ENCODE data around the gene RTKN. TPM values are rescaled to one million over a fixed set of nuclear protein-coding genes. Genes with fewer than 3 reads are reported as not detected.
A peak's percentile ranks its signal among the peaks of the same experiment; 100 is the strongest.
"Not testable (repeated sequence)": the region's sequence is repeated elsewhere in the genome, so short reads cannot be mapped to it uniquely, and the experiment has no call there.

RTKN gene
- total and polyA plus RNA-seq, 12 donors = 9.3 to 33.9 (median 16.2) TPM

DNA sequence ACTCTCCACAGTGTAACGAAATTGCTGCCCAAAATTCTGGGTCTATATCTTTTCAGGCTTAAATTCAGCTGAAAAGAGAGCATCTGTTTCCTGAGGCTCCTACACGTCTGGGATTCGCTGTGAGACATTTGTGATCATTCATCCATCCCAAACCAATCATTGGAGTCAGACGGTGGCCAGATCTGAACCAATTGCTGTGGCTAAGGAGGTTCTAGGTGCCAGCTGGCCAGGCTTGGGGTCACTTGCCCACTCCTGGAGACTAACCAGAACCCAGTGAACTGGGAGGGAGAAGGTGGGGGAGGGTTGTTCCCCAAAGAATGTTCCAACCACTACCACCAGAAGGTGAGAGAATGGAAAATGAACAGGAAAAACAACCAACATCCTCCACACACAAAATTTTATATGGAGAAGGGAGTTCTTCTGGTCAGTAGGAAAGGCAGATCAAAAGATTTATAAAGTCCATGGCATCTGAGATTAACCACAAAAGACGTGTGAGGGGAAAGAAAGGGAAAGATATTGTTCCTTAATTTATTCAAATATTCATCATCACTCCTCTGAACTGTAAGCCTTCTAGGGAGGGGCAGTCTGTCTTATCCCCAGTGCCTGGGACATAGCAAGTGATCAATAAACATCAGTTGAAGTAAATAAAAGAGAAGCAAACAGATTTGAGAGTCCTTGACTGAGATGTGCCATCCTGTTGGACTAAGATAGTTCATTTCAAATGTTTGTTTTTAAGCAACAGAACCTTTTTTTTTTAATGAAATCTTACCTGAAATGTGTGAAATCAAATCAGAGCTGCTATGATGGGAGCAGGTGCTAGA is 3.0 kb upstream of the RTKN start:
- Histone ChIP-seq H3K27me3 (peaks cover 0 to 36% (median 0%) of the 10 kb centered on the region in 7 donors), H3K27ac (peak overlapping the region in 1 of 10 donors; percentile 8), H3K4me1 (peaks cover 3 to 38% (median 26%) of the 10 kb centered on the region in 9 donors), H3K9me3 (no peaks in the 10 kb centered on the region), H3K4me3 (no peak overlapping the region), H3K36me3 (no peaks in the 10 kb centered on the region)
- intact Hi-C loops (cut with DNase I) = no loop called here
- no peak for TF ChIP-seq CTCF (IDR thresholded peaks at IDR 0.05)
- ATAC-seq = no peak
- no peak for DNase-seq
- 40 to 55% methylated on average over 5 of the region's 5 CpGs for WGBS, 2 donors

DNA sequence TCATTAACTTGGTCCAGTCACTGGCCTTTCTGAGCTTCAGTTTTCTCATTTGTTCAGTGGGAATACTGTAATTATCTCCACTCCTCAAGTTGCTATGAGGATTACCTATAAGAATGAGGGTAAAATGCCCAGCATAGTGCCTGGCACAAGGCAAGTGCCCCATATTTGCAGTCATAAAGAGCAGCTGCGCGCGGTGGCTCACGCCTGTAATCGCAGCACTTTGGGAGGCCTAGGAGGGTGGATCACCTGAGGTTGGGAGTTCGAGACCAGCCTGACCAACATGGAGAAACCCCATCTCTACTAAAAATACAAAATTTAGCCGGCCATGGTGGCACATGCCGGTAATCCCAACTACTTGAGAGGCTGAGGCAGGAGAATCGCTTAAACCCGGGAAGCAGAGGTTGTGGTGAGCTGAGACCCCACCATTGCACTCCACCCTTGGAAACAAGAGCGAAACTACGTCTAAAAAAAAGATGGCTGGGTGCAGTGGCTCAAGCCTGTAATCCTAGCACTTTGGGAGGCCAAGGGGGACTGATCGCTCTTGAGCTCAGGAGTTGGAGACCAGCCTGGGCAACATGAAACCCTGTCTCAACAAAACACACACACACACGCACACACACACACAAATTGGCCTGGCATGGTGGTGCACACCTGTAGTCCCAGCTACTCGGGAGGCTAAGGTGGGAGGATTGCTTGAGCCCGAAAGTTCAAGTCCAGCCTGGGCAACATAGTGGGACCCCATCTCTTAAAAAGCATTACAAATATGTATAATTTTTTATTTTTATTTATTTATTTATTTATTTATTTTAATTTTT is 953 bp upstream of the RTKN start:
- 88 to 92% methylated on average over 16 of the region's 16 CpGs for WGBS, 2 donors
- ATAC-seq; H3K36me3 ChIP-seq; H3K9me3 ChIP-seq; DNase-seq; intact Hi-C loops (cut with DNase I): not testable (repeated sequence)
- Histone ChIP-seq H3K27ac (peak overlapping the region in 4 of 10 donors; percentile 85 to 97 (median 90)), H3K4me1 (peaks cover 6 to 50% (median 44%) of the 10 kb centered on the region in 9 donors), H3K4me3 (peak overlapping the region in 7 of 10 donors; percentile 37 to 62 (median 59)), H3K27me3 (peaks cover 0 to 43% (median 0%) of the 10 kb centered on the region in 7 donors)

- H3K4me3 ChIP-seq = peak overlapping the region; percentile 31 to 71 (median 58)
- peak in 5 of 8 donors; percentile 1 to 11 (median 4) for ATAC-seq
- 15 to 20% methylated on average over 33 of the region's 33 CpGs for WGBS, 2 donors
- H3K27ac ChIP-seq = peak overlapping the region; percentile 51 to 97 (median 87)
- DNase-seq = peak in 1 of 2 donors; percentile 35
- intact Hi-C loops (cut with DNase I) = no loop called here
- peaks cover 0 to 7% (median 0%) of the 10 kb centered on the region in 9 donors for H3K36me3 ChIP-seq
- H3K4me1 ChIP-seq = peaks cover 6 to 62% (median 52%) of the 10 kb centered on the region in 9 donors
- TF ChIP-seq CTCF (IDR thresholded peaks at IDR 0.05) = no peak
- no peaks in the 10 kb centered on the region for H3K9me3 ChIP-seq
- peaks cover 0 to 43% (median 0%) of the 10 kb centered on the region in 7 donors for H3K27me3 ChIP-seq
Observed at GRCh38 chr2:74441170-74441689, 507 bp downstream of the RTKN start.

- intact Hi-C loops (cut with DNase I) = no loop called here
- peak; percentile 91 to 96 (median 94) for ATAC-seq
Observed at GRCh38 chr2:74440378-74441169, 1.2 kb downstream of the RTKN start.

More at GRCh38 chr2:74440378-74441169, 1.2 kb downstream of the RTKN start:
- Histone ChIP-seq H3K36me3 (peaks cover 0 to 7% (median 0%) of the 10 kb centered on the region in 9 donors), H3K9me3 (no peaks in the 10 kb centered on the region), H3K4me3 (peak overlapping the region; percentile 31 to 71 (median 58)), H3K4me1 (peaks cover 6 to 68% (median 57%) of the 10 kb centered on the region in 9 donors), H3K27ac (peak overlapping the region; percentile 51 to 97 (median 87)), H3K27me3 (peaks cover 0 to 43% (median 0%) of the 10 kb centered on the region in 7 donors)
- WGBS, 2 donors = 7% methylated on average over 45 of the region's 45 CpGs
- peak; percentile 90 to 92 for DNase-seq
- TF ChIP-seq CTCF (IDR thresholded peaks at IDR 0.05) = peak in 8 of 9 donors; percentile 13 to 49 (median 35)

All from heart right ventricle (tissue), 16 donors.